Liver (tissue), 9 donors: ENCODE data around the gene ANKRD17. TPM values are rescaled to one million over a fixed set of nuclear protein-coding genes. Genes with fewer than 3 reads are reported as not detected.

Experiments used
- DNase-seq: peaks from one replicate; pipeline ENCODE4 v3.0.0-alpha.2; 2017; ENCODE audit warnings: low spot score
- H3K27ac ChIP-seq, 2 donors: one replicate each; pipeline ENCODE4 v1.7.0; 2013; ENCODE audit warnings: inconsistent platforms in 2 of 2, low read length in 2 of 2, control low read depth in 1 of 2, low read depth in 1 of 2, mild to moderate bottlenecking in 1 of 2
- H3K27me3 ChIP-seq, 4 donors: one replicate each; pipeline versions ENCODE4 v1.6.1 to v1.7.0; 2013; ENCODE audit warnings: low read length in 3 of 4, inconsistent platforms in 1 of 4, mild to moderate bottlenecking in 1 of 4, moderate library complexity in 1 of 4; ENCODE audit not compliant: control insufficient read depth in 4 of 4, insufficient read depth in 4 of 4
- H3K36me3 ChIP-seq, 4 donors: one replicate each; pipeline versions ENCODE4 v1.6.1 to v1.7.0; 2013; ENCODE audit warnings: low read length in 3 of 4, mild to moderate bottlenecking in 3 of 4, low read depth in 1 of 4, moderate library complexity in 1 of 4; ENCODE audit not compliant: control insufficient read depth in 4 of 4, insufficient read depth in 3 of 4
- H3K4me1 ChIP-seq, 4 donors: one replicate each; pipeline versions ENCODE4 v1.6.1 to v1.7.0; 2013; ENCODE audit warnings: low read length in 3 of 4, mild to moderate bottlenecking in 3 of 4, moderate library complexity in 1 of 4; ENCODE audit not compliant: control insufficient read depth in 4 of 4, insufficient read depth in 4 of 4
- H3K4me3 ChIP-seq, 3 donors: one replicate each; pipeline versions ENCODE4 v1.6.1 to v1.7.0; 2013; ENCODE audit warnings: low read length in 3 of 3, control low read depth in 1 of 3, low read depth in 1 of 3, mild to moderate bottlenecking in 1 of 3
- H3K9ac ChIP-seq, 2 donors: one replicate each; pipeline ENCODE4 v1.7.0; 2013; ENCODE audit warnings: low read length in 2 of 2, mild to moderate bottlenecking in 2 of 2, moderate library complexity in 2 of 2, control low read depth in 1 of 2, low read depth in 1 of 2
- H3K9me3 ChIP-seq, 4 donors: one replicate each; pipeline versions ENCODE4 v1.6.1 to v1.7.0; 2013; ENCODE audit warnings: low read length in 3 of 4; ENCODE audit not compliant: control insufficient read depth in 4 of 4
- EGR1 ChIP-seq, 2 donors: IDR thresholded peaks; 2 replicates each; pipeline ENCODE4 v1.6.1; 2016 to 2018; ENCODE audit warnings: antibody characterized with exemption in 2 of 2, low read depth in 2 of 2
- FOXA1 ChIP-seq: IDR thresholded peaks from 2 replicates; pipeline ENCODE4 v1.6.1; 2016; ENCODE audit warnings: antibody characterized with exemption
- FOXA2 ChIP-seq: IDR thresholded peaks from 2 replicates; pipeline ENCODE4 v1.6.1; 2016; ENCODE audit warnings: antibody characterized with exemption
- GABPA ChIP-seq, 2 donors: IDR thresholded peaks in 1 of 2; conservative IDR thresholded peaks in 1 of 2; 2 replicates each; pipeline ENCODE4 v1.6.1; 2016; ENCODE audit warnings: antibody characterized with exemption in 2 of 2, mild to moderate bottlenecking in 1 of 2, moderate library complexity in 1 of 2
- HNF4A ChIP-seq, 2 donors: conservative IDR thresholded peaks; 2 replicates each; pipeline ENCODE4 v1.6.1; 2016; ENCODE audit warnings: antibody characterized with exemption in 2 of 2, mild to moderate bottlenecking in 2 of 2
- HNF4G ChIP-seq: IDR thresholded peaks from 2 replicates; pipeline ENCODE4 v1.6.1; 2016; ENCODE audit warnings: antibody characterized with exemption
- JUND ChIP-seq, 2 donors: IDR thresholded peaks; 2 replicates each; pipeline ENCODE4 v1.6.1; 2016; ENCODE audit warnings: antibody characterized with exemption in 2 of 2
- NR2F2 ChIP-seq: IDR thresholded peaks from 2 replicates; pipeline ENCODE4 v1.6.1; 2016; ENCODE audit warnings: antibody characterized with exemption
- RAD21 ChIP-seq, 2 donors: IDR thresholded peaks; 2 replicates each; pipeline ENCODE4 v1.6.1; 2016; ENCODE audit warnings: antibody characterized with exemption in 2 of 2, mild to moderate bottlenecking in 2 of 2
- RXRA ChIP-seq, 2 donors: IDR thresholded peaks; 2 replicates each; pipeline ENCODE4 v1.6.1; 2017 to 2018; ENCODE audit warnings: antibody characterized with exemption in 2 of 2, mild to moderate bottlenecking in 1 of 2
- SP1 ChIP-seq: IDR thresholded peaks from 2 replicates; pipeline ENCODE4 v1.6.1; 2018; ENCODE audit warnings: antibody characterized with exemption, mild to moderate bottlenecking
- TAF1 ChIP-seq: conservative IDR thresholded peaks from 2 replicates; pipeline ENCODE4 v1.6.1; 2016; ENCODE audit warnings: antibody characterized with exemption, mild to moderate bottlenecking
- YY1 ChIP-seq: IDR thresholded peaks from 2 replicates; pipeline ENCODE4 v1.6.1; 2016; ENCODE audit warnings: antibody characterized with exemption, mild to moderate bottlenecking
- WGBS: extraction: QIAGEN DNeasy Blood & Tissue Kit; methylation state at CpG from one replicate; pipeline ENCODE4 v1.1.7; 2013; 5-methylcytosine and 5-hydroxymethylcytosine counted together
- polyA plus RNA-seq, 2 donors: library from polyadenylated mRNA; stranded (reverse) in 1 of 2; unstranded in 1 of 2; fragments of 200-250 nt in 1 of 2; fragments of >200 nt in 1 of 2; fragmentation: Nextera tagmentation in 1 of 2; extraction: Ambion mirVana in 1 of 2; gene quantifications; one replicate each; pipeline versions ENCODE4 v1.2.1 to v1.2.3, GENCODE V29; 2013 to 2015
- total RNA-seq, 2 donors: library from RNA; depleted of rRNA; stranded (reverse); fragments of >200 nt; gene quantifications; one replicate each; pipeline ENCODE4 v1.2.3, GENCODE V29; 2014
- TF ChIP-seq, protein P1 (sequence below): fragments of 150-350 bp; IDR thresholded peaks from 2 replicates; pipeline ENCODE4 v1.5.1; 2017; ENCODE audit warnings: improper control_type of control experiment, low read depth, low read length; ENCODE audit not compliant: missing input control
- TF ChIP-seq, protein P2 (sequence below): IDR thresholded peaks from 2 replicates; pipeline ENCODE4 v1.6.1; 2016; ENCODE audit warnings: antibody characterized with exemption
- TF ChIP-seq, protein P3 (sequence below): IDR thresholded peaks from 2 replicates; pipeline ENCODE4 v1.6.1; 2016; ENCODE audit warnings: antibody characterized with exemption
- TF ChIP-seq, protein P4 (sequence below): IDR thresholded peaks from 2 replicates; pipeline ENCODE4 v1.6.1; 2016; ENCODE audit warnings: antibody characterized with exemption
- donor health status: healthy.
- donor health status: healthy.
- donor health status: healthy.
- donor health status: healthy.
- donor health status: healthy.

The ANKRD17 gene
- total and polyA plus RNA-seq, 4 donors: 11.6 to 38.5 (median 19.7) TPM

DNA sequence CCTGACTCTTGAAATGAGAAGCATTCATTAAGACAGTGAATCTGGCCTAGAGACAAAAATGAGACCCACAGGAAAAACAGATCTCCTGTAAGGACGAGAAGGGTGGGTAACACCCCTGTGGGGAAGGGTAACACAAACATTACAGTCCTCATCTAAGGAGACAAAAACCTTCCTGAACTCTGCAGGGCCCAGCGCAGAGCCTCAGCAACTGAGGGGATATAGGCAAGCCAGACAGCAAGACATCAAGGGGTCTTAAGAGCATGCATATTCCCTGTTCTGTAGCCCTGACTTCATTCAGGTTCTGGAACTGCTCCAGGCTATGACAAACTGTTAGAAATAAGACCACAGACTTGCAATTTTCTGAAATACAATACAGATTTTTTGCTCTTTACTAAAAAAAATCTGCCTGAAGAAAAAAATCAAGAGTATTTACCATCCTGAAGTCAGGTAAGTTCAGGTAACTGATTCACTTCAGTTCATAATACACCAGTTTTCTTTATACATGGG, 204.6 kb downstream of the ANKRD17 start:
- Histone ChIP-seq H3K9me3 (no peaks in the 10 kb centered on the region), H3K4me3 (no peak overlapping the region), H3K9ac (no peak overlapping the region), H3K4me1 (no peaks in the 10 kb centered on the region), H3K27ac (no peak overlapping the region), H3K27me3 (no peaks in the 10 kb centered on the region), H3K36me3 (peaks cover 6 to 31% (median 31%) of the 10 kb centered on the region in 4 donors)
- 91% methylated on average over 2 of the region's 2 CpGs for WGBS
- TF ChIP-seq FOXA1 (no peak), NR2F2 (no peak), TAF1 (no peak), SP1 (no peak), EGR1 (IDR thresholded peaks at IDR 0.05; ENCODE audit: low read depth in 2 of 2) (no peak), RXRA (IDR thresholded peaks at IDR 0.05) (no peak), FOXA2 (no peak), YY1 (no peak), RAD21 (IDR thresholded peaks at IDR 0.05) (no peak), JUND (IDR thresholded peaks at IDR 0.05) (no peak)
- TF ChIP-seq, protein P1, sequence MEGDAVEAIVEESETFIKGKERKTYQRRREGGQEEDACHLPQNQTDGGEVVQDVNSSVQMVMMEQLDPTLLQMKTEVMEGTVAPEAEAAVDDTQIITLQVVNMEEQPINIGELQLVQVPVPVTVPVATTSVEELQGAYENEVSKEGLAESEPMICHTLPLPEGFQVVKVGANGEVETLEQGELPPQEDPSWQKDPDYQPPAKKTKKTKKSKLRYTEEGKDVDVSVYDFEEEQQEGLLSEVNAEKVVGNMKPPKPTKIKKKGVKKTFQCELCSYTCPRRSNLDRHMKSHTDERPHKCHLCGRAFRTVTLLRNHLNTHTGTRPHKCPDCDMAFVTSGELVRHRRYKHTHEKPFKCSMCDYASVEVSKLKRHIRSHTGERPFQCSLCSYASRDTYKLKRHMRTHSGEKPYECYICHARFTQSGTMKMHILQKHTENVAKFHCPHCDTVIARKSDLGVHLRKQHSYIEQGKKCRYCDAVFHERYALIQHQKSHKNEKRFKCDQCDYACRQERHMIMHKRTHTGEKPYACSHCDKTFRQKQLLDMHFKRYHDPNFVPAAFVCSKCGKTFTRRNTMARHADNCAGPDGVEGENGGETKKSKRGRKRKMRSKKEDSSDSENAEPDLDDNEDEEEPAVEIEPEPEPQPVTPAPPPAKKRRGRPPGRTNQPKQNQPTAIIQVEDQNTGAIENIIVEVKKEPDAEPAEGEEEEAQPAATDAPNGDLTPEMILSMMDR: no peak
- no peak for DNase-seq

DNA sequence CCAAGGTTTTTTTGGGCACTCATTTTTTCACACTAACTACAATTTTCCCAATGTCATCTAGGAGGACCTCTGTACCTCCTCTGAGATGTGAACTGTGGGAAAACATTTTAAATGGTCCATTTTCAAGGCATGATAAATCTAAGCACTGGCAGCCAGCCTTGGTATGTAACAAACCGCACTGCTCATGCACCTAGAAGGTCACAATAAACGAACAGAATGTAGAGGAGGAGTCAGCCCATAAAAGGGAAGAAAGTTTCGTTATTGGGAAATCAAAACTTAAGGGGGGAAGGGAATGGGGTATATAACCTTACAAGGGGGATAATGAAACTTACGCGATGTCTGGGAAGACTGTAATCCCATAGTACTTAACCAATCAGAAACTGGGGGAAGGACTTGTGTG, 205.5 kb downstream of the ANKRD17 start:
- Histone ChIP-seq H3K9me3 (no peaks in the 10 kb centered on the region), H3K4me3 (no peak overlapping the region), H3K27ac (no peak overlapping the region), H3K4me1 (no peaks in the 10 kb centered on the region), H3K36me3 (peaks cover 3 to 23% (median 22%) of the 10 kb centered on the region in 4 donors), H3K27me3 (no peaks in the 10 kb centered on the region), H3K9ac (no peak overlapping the region)
- 88% methylated on average over 5 of the region's 5 CpGs for WGBS
- TF ChIP-seq, protein P2, sequence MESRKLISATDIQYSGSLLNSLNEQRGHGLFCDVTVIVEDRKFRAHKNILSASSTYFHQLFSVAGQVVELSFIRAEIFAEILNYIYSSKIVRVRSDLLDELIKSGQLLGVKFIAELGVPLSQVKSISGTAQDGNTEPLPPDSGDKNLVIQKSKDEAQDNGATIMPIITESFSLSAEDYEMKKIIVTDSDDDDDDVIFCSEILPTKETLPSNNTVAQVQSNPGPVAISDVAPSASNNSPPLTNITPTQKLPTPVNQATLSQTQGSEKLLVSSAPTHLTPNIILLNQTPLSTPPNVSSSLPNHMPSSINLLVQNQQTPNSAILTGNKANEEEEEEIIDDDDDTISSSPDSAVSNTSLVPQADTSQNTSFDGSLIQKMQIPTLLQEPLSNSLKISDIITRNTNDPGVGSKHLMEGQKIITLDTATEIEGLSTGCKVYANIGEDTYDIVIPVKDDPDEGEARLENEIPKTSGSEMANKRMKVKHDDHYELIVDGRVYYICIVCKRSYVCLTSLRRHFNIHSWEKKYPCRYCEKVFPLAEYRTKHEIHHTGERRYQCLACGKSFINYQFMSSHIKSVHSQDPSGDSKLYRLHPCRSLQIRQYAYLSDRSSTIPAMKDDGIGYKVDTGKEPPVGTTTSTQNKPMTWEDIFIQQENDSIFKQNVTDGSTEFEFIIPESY: no peak
- no peak for TF ChIP-seq JUND (IDR thresholded peaks at IDR 0.05)
- no peak for TF ChIP-seq GABPA (IDR thresholded peaks at IDR 0.05 in 1 of 2, conservative IDR thresholded peaks at IDR 0.05 in 1 of 2)
- TF ChIP-seq FOXA2: no peak
- TF ChIP-seq, protein P3, sequence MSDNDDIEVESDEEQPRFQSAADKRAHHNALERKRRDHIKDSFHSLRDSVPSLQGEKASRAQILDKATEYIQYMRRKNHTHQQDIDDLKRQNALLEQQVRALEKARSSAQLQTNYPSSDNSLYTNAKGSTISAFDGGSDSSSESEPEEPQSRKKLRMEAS: no peak
- TF ChIP-seq TAF1: no peak
- no peak for TF ChIP-seq HNF4G
- no peak for TF ChIP-seq RXRA (IDR thresholded peaks at IDR 0.05)
- TF ChIP-seq, protein P4, sequence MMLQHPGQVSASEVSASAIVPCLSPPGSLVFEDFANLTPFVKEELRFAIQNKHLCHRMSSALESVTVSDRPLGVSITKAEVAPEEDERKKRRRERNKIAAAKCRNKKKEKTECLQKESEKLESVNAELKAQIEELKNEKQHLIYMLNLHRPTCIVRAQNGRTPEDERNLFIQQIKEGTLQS: no peak
- no peak for TF ChIP-seq YY1
- TF ChIP-seq HNF4A (conservative IDR thresholded peaks at IDR 0.05): no peak
- no peak for DNase-seq
